NCI-H146 treated with DMSO at 0.1 percent for 48 hours (cell line): ENCODE data around the gene FGD2.
"Not testable (repeated sequence)": the region's sequence is repeated elsewhere in the genome, so short reads cannot be mapped to it uniquely, and the experiment has no call there.

ENCODE experiments used
- DNase-seq: peaks from one replicate; lab custom pipeline; 2025; ENCODE audit not compliant: unreplicated experiment; lab: John Stamatoyannopoulos, UW

The FGD2 gene

DNA sequence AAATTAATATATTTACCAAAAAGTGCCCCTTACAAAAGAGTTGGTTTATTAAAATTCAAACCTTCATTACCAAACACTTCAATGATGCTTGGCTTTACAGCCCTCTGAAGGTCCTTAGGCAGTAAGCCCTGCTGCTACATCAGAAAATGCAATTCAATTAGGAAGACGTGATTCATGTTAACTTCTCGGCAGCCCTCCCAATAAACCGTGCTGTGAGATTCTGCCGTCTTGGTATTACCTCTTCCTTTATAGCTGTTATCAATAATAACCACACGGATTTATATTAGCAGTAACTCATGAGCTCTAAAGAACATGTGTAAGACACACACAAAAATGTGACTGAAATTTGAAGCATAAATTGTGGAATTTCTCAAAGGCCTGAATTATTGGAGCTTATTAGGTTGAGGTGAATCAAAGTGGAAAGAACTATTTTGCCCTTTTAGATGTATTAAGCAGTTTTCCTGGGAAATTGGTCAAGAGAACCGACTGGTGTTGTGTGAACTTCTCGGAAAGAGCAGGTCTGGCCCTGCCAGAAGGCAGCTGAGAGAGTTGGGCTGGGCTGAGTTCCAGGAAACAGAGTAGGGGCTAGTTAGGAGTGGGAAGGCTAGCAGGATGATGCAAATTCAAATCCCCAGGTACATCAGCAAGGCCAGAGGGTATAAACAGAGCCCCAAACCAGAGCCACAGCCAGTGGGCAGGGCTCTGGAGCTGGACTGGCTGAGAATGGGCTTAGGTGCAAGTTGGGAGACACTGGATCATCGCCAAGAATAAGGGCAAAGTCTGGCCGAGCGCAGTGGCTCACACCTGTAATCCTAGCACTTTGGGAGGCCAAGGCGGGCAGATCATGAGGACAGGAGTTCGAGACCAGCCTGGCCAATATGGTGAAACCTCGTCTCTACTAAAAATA lies 33.1 kb downstream of the FGD2 start:
- DNase-seq = no peak

- DNase-seq = no peak
Observed at GRCh38 chr6:37039958-37040357, 34.5 kb downstream of the FGD2 start.

DNA sequence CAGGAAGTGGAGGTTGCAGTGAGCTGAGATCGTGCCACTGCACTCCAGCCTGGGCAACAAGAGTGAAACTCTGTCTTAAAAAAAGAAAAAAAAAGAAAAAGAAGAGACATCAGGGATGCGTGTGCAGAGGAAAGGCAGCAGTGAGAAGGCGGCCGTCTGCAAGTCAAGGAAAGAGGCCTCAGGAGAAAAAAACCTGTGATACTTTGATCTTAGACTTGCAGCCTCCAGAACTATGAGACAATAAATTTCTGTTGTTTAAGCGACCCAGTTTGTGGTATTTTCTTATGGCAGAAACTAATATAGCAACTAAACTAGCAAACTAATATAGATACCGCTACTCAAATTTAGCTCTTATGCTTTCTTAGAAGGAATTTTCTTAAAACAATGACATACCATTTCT lies 36.1 kb downstream of the FGD2 start:
- no peak for DNase-seq

- DNase-seq = no peak
Observed at GRCh38 chr6:37042150-37042549, 36.7 kb downstream of the FGD2 start.

GRCh38 chr6:37043091-37043490 lies 37.6 kb downstream of the FGD2 start:
- not testable (repeated sequence) for DNase-seq

GRCh38 chr6:37047346-37047688 lies 41.9 kb downstream of the FGD2 start:
- DNase-seq = no peak

DNA sequence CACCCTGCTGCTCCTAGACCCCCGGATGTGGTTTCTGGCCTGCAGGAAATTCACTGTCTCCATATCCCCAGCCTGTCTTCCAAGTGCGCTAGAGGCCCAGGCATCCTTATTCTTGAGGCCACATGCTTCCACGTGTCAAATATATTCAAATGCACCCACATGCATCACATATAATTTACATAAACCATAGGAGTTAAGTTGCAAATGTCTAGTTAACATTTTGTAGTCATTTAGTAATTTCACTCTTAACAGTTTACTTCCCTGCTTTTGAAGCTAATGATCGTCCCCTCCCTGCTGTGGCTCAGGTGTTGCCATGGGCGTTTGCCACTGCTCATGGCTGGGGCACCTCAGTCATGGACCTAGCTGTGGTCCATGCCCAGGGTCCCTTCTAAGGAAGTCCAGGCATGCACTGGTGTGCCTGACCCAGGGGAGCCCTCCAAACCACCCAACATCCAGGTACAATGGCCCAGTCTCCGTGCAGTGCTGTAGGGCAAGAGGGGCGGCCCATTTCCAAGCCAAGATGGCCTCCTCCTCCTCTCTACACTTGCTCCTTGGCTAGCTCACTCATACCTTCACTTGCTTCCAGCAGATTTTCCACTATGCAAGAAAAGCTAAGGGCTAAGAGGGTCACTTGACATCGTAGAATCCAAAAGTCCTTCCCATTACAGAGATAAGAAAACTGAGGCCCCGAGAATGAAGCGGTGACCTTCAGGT lies 42.4 kb downstream of the FGD2 start:
- no peak for DNase-seq

DNA sequence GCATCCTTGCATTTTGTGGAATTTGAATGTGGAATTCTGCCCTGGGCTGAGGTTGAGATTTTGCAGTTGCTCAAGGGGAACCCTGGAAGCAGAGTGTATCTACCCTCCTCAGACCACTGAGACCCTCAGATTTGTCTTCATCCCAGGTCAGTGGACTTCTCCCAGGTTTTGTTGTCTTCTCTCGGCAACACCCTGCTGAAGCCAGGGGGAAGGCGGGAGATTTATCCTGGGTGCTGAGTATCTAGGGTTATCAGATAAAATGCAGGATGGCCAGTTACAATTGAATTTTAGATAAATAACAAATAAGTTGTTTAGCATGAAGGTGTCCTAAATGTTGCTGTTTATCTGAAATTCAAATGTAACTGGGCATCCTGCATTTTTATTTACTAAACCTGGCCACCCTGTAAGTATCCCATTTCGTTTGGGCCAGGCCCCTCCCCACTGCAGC lies 43.0 kb downstream of the FGD2 start:
- DNase-seq = no peak

DNA sequence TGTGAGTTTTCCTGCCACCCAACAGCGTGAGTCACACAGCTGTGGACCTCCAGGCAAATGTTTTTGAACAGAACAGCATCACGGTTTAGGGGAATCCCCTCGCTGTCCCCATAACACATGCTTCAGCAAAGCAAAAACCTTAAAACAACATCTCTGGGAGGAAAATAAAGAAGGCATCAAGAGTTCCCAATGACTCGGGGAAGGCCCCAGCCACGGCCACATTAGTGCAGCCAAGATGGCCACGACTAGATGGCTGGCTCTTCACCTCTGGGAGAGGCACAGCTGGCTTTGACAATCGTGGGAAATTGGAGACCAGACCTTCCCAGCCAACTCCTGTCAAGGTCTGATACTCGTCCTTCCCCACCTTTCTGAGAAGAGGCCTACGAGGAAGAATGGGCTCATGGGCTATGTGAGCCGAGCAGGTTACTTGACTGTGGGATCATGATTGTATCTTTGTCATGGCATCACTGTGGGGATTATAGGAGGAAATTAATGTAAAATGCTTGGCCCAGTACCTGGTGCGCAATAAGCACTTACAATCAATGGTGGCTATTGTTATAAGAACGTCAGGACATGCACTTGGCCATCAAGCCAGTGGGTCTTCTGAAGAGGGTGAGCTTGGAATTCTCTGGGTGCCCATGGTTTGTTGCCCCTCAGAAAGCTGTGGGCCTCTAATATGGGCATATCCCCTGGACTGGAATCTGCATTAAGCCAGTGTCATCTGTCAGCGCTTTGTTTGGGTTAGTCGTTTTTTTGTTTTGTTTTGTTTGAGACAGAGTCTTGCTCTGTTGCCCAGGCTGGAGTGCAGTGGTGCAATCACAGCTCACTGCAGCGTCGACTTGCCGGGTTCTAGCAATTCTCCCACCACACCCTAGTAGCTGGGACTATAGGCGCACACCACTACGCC lies 43.6 kb downstream of the FGD2 start:
- DNase-seq = no peak

GRCh38 chr6:37049758-37050044 lies 44.2 kb downstream of the FGD2 start:
- DNase-seq = no peak

DNA sequence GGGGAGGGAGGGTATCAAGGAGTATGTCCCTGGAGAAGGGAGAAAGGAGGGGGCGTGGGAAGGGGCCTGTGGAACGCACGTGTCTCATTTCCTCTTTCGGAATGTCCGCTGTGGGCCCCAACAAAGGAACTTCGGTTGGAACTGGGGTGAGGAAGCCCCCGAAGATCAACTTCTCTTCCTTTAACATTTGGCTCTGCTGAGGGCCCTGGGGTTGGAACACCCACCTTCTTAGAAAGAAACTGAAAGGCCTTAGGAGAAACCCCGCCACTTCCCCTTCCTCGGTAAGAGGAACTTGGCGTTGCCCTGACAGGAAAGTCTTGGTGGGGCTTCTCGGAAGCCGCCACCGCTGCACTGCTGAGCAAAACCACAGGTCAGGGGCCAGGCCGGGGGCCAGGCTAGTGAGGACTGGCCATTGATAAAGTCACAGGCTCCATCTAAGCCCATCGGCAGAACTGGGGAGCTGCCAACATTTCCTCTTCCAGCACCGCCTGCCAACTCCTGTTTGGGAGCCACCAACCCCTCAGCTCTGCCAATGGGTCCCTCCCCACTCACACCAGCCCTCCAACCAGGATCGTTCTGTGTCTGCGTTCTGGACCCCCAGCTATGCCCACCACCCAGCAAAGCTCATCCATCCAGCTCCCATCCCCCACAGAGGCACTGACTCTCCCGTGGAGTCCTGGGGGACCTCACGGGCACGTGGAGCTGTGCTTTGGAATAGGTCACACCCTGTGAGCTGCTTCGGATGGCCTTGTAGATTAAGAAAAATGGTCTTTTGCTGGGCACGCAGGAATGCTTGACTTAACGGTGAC lies 44.8 kb downstream of the FGD2 start:
- DNase-seq = no peak

- DNase-seq = no peak
Observed at GRCh38 chr6:37050854-37051137, 45.3 kb downstream of the FGD2 start.

DNA sequence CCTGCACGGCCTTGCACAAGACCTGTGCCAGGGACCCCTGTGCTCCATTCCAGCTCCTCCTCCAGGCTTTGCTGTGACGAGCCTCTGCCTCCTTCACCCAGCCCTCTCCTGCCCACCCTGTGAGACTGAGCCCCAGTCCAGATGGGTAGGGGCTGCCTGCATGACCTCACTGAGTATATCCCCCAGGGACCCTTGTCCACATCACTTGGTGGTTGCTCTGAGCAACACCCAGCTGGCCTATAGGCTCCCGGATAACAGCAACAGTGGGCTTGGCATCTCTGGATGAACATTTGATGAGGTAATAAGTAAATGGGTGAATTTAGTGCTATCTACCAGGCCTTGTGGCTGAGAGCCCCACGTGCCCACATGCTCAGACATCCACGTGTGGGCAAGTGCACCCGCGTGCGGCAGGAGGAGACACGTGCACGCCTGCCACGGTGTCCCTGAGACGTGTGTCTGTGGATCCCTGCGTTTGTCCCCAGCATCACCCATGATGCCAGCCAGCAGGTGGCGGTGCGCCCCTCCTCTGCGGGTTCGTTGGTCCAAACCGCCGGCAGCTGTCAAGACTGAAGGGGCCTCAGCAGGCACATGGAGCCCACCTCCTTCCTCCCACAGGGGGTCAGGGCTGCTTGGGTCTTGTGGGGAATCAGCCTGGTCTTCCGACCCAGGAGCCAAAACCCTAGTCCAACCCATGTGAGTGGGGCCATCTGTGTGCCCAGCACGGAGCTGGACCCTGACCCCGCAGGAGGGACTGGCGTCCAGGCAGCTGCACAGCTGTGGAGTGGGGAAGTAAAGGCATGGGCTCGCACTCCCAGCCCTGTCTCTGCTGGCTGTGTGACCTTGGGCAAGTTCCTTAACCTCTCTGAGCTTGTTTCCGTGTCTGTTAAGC lies 45.9 kb downstream of the FGD2 start:
- DNase-seq = peak; percentile 44

- no peak for DNase-seq
Observed at GRCh38 chr6:37052027-37052628, 46.7 kb downstream of the FGD2 start.

DNA sequence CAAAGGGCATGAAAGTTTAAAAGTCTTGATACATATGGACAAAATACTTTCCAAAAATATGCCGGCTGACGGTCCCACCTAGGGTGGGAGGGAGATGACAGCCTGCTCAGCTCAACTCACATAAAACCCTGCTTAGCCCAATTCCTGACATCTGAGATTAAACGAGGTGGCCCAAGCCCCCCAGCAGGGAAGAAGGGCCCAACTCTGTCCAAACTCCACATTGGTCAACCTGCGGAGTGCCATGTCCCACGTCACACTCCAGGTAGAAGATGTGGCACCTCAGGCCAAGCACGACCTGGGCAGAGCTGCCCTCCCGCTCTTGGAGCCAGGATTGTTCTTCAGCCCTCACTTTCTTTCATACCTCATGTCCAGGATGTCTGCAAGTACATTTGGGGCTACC lies 48.2 kb downstream of the FGD2 start:
- DNase-seq = no peak

DNA sequence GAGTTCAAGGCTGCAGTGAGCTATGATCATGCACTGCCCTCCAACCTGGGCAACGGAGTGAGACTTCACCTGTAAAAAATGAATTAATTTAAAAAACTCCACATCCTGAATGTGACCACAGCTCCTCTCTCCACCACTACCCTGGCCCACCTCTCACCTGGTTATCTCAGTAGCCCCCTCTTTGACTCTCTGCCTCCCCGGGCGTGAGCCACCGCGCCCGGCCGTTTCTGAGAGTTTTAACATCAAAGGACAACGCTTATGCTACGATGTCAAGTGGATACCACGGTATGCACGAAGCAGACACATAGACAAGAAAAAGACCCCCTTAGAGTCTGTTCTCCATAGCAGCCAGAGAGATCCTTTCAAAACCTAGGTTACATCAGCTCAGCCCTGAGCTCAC lies 48.7 kb downstream of the FGD2 start:
- DNase-seq = no peak

GRCh38 chr6:37054580-37054979 lies 49.1 kb downstream of the FGD2 start:
- DNase-seq = no peak

DNA sequence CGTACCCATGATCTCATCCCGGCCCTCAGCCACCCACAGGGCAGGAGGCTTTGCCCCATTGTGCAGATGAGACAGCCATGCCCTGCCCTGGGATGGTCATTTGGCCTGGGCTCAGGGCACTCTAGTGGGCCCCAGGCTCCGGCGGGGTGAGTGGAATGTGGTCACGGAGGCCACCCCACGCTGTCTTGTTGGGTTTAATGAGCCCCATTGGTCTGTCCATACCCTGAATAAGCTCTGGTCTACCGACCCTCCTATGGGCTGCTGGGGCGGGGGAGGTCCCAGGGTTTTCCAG lies 50.6 kb downstream of the FGD2 start:
- no peak for DNase-seq

DNA sequence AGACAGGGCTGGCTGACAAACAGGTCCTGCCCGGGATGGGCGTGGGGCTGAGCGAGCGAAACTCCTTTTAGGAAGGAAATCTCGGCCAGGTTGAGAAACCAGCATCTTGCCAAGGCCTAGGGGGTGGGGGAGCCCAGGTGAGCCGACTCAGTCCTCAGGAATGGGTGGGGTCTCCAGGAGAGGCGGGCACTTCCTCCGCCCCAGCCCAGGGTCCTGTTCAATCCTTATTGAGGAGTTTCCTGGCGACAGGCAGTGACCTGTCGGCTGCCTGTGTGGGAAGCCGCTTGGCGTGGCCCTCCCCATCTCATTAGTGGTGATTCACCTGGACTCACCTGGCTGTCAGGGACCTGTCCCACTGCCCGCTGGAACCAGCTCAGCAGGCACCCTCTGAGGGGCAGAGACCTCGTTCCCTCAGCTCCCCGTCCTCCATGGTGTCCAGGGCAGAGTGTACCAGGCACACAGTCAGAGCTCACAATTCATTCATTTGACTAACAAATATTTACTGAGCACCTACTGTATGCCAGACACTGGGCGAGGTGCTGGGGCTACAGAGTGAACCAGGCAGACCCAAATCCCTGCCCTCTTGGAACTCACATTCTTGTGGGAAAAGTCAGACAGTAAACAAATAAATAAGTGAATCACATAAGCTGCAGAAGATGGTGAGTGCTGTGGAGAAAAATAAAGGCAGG lies 51.1 kb downstream of the FGD2 start:
- DNase-seq = no peak
